MM.1S (cell line): ENCODE data around the gene CBFA2T3.

ENCODE experiments used
- EZH2phosphoT487 ChIP-seq: fragments of 300-600 bp; sonication (generic); IDR thresholded peaks from 2 replicates; pipeline ENCODE4 v1.6.1; 2018; ENCODE audit warnings: antibody characterized with exemption, low read length
- TF ChIP-seq, protein P1 (sequence below): fragments of 300-600 bp; sonication (generic); IDR thresholded peaks from 2 replicates; pipeline ENCODE4 v1.5.1; 2016; ENCODE audit warnings: antibody characterized with exemption, low read length, mixed read lengths

DNA sequence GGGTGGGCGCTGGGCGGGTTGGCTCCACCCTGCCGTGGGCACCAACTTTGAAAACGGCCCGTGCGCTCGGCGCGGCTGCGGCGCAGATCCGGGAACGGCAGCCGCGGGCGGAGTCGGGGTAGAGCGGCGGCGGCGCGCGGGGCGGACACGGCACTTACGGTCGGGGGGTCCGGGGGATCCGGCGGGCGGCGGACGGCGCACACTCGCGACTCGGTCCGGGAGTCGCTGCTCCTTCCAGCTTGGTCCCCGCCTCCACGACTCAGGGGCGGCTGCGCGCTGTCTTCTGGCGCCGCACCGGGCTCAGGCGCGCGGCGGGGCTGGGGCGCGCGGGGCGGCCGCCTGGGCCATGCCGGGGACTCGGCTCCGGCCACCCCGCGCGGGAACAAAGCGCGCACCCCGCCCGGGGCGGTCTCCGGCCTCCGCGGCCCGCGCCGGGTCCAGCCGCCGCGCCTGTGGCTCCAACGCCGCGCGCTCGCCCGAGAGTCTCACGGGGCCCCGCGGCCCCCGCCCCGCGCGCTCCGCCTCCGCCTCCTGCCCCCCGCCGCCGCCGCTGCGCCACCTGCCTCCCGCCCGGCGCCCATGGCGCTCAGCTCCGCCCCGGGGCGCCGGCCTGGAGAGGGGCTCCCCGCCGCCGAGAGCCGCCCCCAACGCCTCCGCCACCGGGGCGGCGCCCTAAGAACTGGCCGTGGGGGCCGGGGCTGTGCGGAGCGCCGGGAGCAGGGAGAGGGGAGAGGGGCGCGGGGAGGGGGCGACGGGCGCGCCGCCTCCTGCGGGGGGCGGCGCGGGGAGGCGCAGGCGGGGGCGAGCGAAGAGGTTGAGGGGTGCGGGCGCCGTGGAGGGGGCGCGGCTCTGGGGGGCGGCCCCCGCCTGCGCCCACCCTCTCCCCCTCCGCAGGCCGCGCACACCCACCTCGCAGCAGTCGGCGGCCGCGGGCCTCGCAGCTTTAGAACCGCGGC, 35.9 kb downstream of the CBFA2T3 start:
- TF ChIP-seq EZH2phosphoT487: no peak
- TF ChIP-seq, protein P1, sequence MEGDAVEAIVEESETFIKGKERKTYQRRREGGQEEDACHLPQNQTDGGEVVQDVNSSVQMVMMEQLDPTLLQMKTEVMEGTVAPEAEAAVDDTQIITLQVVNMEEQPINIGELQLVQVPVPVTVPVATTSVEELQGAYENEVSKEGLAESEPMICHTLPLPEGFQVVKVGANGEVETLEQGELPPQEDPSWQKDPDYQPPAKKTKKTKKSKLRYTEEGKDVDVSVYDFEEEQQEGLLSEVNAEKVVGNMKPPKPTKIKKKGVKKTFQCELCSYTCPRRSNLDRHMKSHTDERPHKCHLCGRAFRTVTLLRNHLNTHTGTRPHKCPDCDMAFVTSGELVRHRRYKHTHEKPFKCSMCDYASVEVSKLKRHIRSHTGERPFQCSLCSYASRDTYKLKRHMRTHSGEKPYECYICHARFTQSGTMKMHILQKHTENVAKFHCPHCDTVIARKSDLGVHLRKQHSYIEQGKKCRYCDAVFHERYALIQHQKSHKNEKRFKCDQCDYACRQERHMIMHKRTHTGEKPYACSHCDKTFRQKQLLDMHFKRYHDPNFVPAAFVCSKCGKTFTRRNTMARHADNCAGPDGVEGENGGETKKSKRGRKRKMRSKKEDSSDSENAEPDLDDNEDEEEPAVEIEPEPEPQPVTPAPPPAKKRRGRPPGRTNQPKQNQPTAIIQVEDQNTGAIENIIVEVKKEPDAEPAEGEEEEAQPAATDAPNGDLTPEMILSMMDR: no peak
